Transverse colon (tissue), 4 donors: ENCODE results near the gene PSMB7.

Source experiments
- CTCF ChIP-seq, 5 experiments: fragments of 200-600 bp in 3 of 5; fragments of 450-650 bp in 2 of 5; sonication (generic) in 3 of 5; IDR thresholded peaks; 1 replicate in 2 of 5; 2 replicates in 3 of 5; pipeline ENCODE4 v1.5.1; 2016 to 2017; ENCODE audit warnings: antibody characterized with exemption in 5 of 5, inconsistent platforms in 3 of 5, mild to moderate bottlenecking in 2 of 5, moderate library complexity in 1 of 5
- POLR2A ChIP-seq: fragments of 450-650 bp; IDR thresholded peaks from one replicate; pipeline ENCODE4 v1.6.1; 2016; ENCODE audit warnings: antibody characterized with exemption, mild to moderate bottlenecking, moderate library complexity
- POLR2AphosphoS5 ChIP-seq, 3 donors: sonication (generic); formaldehyde crosslinking; IDR thresholded peaks; one replicate each; pipeline ENCODE4 v1.6.1; 2016; ENCODE audit warnings: antibody characterized with exemption in 3 of 3

GRCh38 chr9:124439686-124440243 is 24.5 kb upstream of the PSMB7 start:
- TF ChIP-seq CTCF (IDR thresholded peaks at IDR 0.05) (no peak), POLR2A (no peak), POLR2AphosphoS5 (IDR thresholded peaks at IDR 0.05) (no peak)
